ENCODE data around the gene GTF2B. TPM values are rescaled to one million over a fixed set of nuclear protein-coding genes. Genes with fewer than 3 reads are reported as not detected.
"Not testable (repeated sequence)": the region's sequence is repeated elsewhere in the genome, so short reads cannot be mapped to it uniquely, and the experiment has no call there.

The GTF2B gene
- total and polyA plus RNA-seq, 4 donors: 20.9 to 27.7 (median 25.8) TPM

DNA sequence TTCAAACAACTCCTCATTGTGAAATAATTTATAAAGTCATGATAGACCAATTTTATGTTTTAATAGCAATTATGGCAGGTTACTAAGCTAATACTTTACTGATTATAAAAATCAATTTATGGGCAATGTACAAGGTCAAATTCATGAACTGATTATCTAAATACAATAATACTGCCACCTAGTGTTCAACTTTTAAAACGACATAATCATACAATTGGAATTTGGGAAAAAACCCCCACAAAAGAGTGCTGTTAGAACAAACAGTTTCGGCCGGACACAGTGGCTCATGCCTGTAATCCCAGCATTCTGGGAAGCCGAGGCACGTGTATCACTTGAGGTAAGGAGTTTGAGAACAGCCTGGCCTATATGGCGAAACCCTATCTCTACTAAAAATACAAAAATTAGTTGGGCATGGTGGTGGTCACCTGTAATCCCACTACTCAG, 14.0 kb downstream of the GTF2B start:
- H3K4me3 ChIP-seq (ENCODE audit: low read length in 2 of 2): no peak overlapping the region
- no peaks in the 10 kb centered on the region for H3K9me3 ChIP-seq (ENCODE audit: control insufficient read depth, low read length)
- 24% methylated on average over 6 of the region's 6 CpGs for WGBS, 2 donors
- no peaks in the 10 kb centered on the region for H3K4me1 ChIP-seq (ENCODE audit: control insufficient read depth in 1 of 2, insufficient read depth in 2 of 2, low read length in 2 of 2)
- H3K27ac ChIP-seq (ENCODE audit: low read depth in 1 of 2, low read length in 2 of 2): no peak overlapping the region
- intact Hi-C loops (cut with DNase I): loop anchor here (5.0 to 10.0 kb wide), 3 partner anchors 73 to 225 kb away; no protein-coding TSS in a partner anchor
- H3K27me3 ChIP-seq (ENCODE audit: control insufficient read depth in 1 of 2, insufficient read depth in 2 of 2, low read length in 1 of 2): no peaks in the 10 kb centered on the region
- no peaks in the 10 kb centered on the region for H3K36me3 ChIP-seq (ENCODE audit: control insufficient read depth in 1 of 2, insufficient read depth in 2 of 2, low read length in 1 of 2)
- ATAC-seq (ENCODE audit: low FRiP score) (peak; percentile 61), DNase-seq (no peak)

DNA sequence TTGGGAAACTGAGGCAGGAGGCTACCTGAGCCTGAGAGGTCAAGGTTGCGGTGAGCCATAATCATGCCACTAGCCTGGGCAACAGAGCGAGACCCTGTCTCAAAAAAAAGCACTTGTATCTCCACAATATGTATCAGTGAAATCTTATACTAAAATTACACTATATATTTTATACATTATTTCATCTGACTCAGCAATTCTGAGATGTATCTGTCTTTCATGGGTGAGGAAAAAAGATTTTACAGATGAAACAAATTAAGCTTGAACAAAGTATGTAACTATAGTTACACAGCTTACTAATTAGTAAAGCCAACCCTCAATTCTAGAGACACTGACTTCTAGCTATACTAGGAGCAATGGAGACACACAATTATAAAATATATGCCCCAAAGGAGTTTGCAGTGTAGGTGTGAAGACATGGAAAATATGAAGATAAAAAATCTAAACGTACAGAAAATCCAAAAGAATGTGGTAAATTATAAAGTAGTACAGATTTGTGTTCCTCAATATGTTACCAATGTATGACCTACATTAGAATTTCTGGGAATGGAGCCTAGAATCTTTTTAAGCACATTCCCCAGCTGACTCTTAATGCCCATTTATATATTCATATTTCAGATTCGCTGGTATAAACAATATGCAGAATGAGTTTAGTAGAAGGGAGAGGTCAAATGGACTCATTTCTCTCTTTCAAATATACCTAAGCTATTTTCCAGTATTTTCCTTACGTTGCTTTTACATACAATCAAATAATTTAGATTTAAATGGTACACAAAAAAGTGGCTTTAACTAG, 14.6 kb downstream of the GTF2B start:
- Histone ChIP-seq H3K36me3 (ENCODE audit: control insufficient read depth in 1 of 2, insufficient read depth in 2 of 2, low read length in 1 of 2) (no peaks in the 10 kb centered on the region), H3K4me1 (ENCODE audit: control insufficient read depth in 1 of 2, insufficient read depth in 2 of 2, low read length in 2 of 2) (no peaks in the 10 kb centered on the region), H3K27me3 (ENCODE audit: control insufficient read depth in 1 of 2, insufficient read depth in 2 of 2, low read length in 1 of 2) (no peaks in the 10 kb centered on the region), H3K4me3 (ENCODE audit: low read length in 2 of 2) (no peak overlapping the region), H3K27ac (ENCODE audit: low read depth in 1 of 2, low read length in 2 of 2) (no peak overlapping the region), H3K9me3 (ENCODE audit: control insufficient read depth, low read length) (no peaks in the 10 kb centered on the region)
- ATAC-seq (ENCODE audit: low FRiP score) (no peak), DNase-seq (no peak)
- intact Hi-C loops (cut with DNase I): loop anchor here (5.0 to 10.0 kb wide), 3 partner anchors 72 to 224 kb away; no protein-coding TSS in a partner anchor
- 51 to 56% methylated on average over 5 of the region's 5 CpGs for WGBS, 2 donors

- no peak for DNase-seq
- no peak overlapping the region for H3K27ac ChIP-seq (ENCODE audit: low read depth in 1 of 2, low read length in 2 of 2)
- no peak for ATAC-seq (ENCODE audit: low FRiP score)
- H3K36me3 ChIP-seq (ENCODE audit: control insufficient read depth in 1 of 2, insufficient read depth in 2 of 2, low read length in 1 of 2): no peaks in the 10 kb centered on the region
- H3K27me3 ChIP-seq (ENCODE audit: control insufficient read depth in 1 of 2, insufficient read depth in 2 of 2, low read length in 1 of 2): no peaks in the 10 kb centered on the region
- intact Hi-C loops (cut with DNase I): loop anchor here (5.0 to 10.0 kb wide), 3 partner anchors 71 to 223 kb away; no protein-coding TSS in a partner anchor
- no peaks in the 10 kb centered on the region for H3K4me1 ChIP-seq (ENCODE audit: control insufficient read depth in 1 of 2, insufficient read depth in 2 of 2, low read length in 2 of 2)
- H3K4me3 ChIP-seq (ENCODE audit: low read length in 2 of 2): no peak overlapping the region
- no peaks in the 10 kb centered on the region for H3K9me3 ChIP-seq (ENCODE audit: control insufficient read depth, low read length)
- 82% methylated on average over 4 of the region's 4 CpGs for WGBS, 2 donors
Measured at GRCh38 chr1:88875595-88875994, 15.8 kb downstream of the GTF2B start.

GRCh38 chr1:88873737-88874349, 17.5 kb downstream of the GTF2B start:
- Histone ChIP-seq H3K27ac (ENCODE audit: low read depth in 1 of 2, low read length in 2 of 2) (no peak overlapping the region), H3K9me3 (ENCODE audit: control insufficient read depth, low read length) (no peaks in the 10 kb centered on the region), H3K4me1 (ENCODE audit: control insufficient read depth in 1 of 2, insufficient read depth in 2 of 2, low read length in 2 of 2) (no peaks in the 10 kb centered on the region), H3K27me3 (ENCODE audit: control insufficient read depth in 1 of 2, insufficient read depth in 2 of 2, low read length in 1 of 2) (no peaks in the 10 kb centered on the region), H3K36me3 (ENCODE audit: control insufficient read depth in 1 of 2, insufficient read depth in 2 of 2, low read length in 1 of 2) (no peaks in the 10 kb centered on the region), H3K4me3 (ENCODE audit: low read length in 2 of 2) (no peak overlapping the region)
- no peak for ATAC-seq (ENCODE audit: low FRiP score)
- WGBS, 2 donors: 71% methylated on average over 5 of the region's 5 CpGs
- intact Hi-C loops (cut with DNase I): loop anchor here (10.0 kb wide), 2 partner anchors 69 to 219 kb away; no protein-coding TSS in a partner anchor
- DNase-seq: no peak

DNA sequence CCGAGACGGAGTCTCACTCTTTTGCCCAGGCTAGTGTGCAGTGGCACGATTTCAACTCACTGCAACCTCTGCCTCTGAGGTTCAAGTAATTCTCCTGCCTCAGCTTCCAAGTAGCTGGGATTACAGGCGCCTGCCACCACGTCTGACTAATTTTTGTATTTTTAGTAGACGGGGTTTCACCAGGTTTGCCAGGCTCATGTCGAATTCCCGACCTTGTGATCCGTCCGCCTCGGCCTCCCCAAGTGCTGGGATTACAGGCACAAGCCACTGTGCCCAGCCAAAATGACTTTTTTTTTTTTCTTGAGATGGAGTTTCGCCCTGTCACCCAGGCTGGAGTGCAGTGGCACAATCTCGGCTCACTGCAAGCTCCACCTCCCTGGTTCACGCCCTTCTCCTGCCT, 21.7 kb downstream of the GTF2B start:
- WGBS, 2 donors: 95% methylated on average over 14 of the region's 14 CpGs
- H3K36me3 ChIP-seq (ENCODE audit: control insufficient read depth in 1 of 2, insufficient read depth in 2 of 2, low read length in 1 of 2); H3K4me1 ChIP-seq (ENCODE audit: control insufficient read depth in 1 of 2, insufficient read depth in 2 of 2, low read length in 2 of 2); H3K27ac ChIP-seq (ENCODE audit: low read depth in 1 of 2, low read length in 2 of 2); H3K9me3 ChIP-seq (ENCODE audit: control insufficient read depth, low read length); H3K27me3 ChIP-seq (ENCODE audit: control insufficient read depth in 1 of 2, insufficient read depth in 2 of 2, low read length in 1 of 2); DNase-seq; H3K4me3 ChIP-seq (ENCODE audit: low read length in 2 of 2); ATAC-seq (ENCODE audit: low FRiP score): not testable (repeated sequence)
- intact Hi-C loops (cut with DNase I): loop anchor here (10.0 kb wide), 2 partner anchors 65 to 215 kb away; no protein-coding TSS in a partner anchor

GRCh38 chr1:88867743-88868521, 23.4 kb downstream of the GTF2B start:
- ATAC-seq (ENCODE audit: low FRiP score) (no peak), DNase-seq (no peak)
- no peaks in the 10 kb centered on the region for H3K36me3 ChIP-seq (ENCODE audit: control insufficient read depth in 1 of 2, insufficient read depth in 2 of 2, low read length in 1 of 2)
- no peak overlapping the region for H3K27ac ChIP-seq (ENCODE audit: low read depth in 1 of 2, low read length in 2 of 2)
- H3K9me3 ChIP-seq (ENCODE audit: control insufficient read depth, low read length): no peaks in the 10 kb centered on the region
- no peak overlapping the region for H3K4me3 ChIP-seq (ENCODE audit: low read length in 2 of 2)
- intact Hi-C loops (cut with DNase I): no loop called here
- WGBS, 2 donors: 32 to 35% methylated on average over 6 of the region's 6 CpGs
- no peaks in the 10 kb centered on the region for H3K4me1 ChIP-seq (ENCODE audit: control insufficient read depth in 1 of 2, insufficient read depth in 2 of 2, low read length in 2 of 2)
- no peaks in the 10 kb centered on the region for H3K27me3 ChIP-seq (ENCODE audit: control insufficient read depth in 1 of 2, insufficient read depth in 2 of 2, low read length in 1 of 2)

DNA sequence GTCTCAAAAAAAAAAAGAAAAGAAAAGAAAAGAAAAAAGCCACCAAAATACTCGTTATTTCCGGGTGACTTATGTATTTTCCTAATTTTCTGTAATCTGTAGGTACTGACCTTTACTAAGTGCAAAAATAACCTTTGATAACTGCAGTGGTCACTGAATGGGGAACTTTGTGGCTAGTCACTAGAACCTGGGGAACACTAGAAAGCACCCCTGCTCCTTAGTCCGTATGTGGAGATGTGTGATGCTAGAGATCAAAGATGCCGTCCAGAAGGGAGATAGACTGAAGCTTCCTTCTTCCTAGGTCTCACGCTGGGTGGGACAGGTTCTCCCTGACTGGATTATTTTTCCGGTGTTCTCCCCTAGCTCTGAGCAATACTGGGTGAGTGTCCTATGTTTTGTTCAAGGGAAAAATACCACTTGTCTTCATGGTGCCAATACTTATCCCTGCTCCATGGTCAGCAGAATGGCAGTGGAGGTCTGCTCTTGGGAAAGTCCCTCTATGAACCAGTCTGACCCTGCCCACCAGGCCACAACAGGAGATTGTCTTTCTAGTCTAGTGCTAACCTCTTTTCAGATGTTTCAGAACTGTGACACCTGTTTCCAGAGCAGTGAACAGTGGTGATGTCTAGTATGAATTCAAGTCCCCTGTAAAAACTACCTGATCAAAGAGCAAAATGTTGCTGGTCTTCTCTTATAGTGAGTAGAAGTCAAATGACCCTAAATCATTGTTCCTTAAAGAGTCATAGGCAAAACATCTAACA, 39.9 kb downstream of the GTF2B start:
- intact Hi-C loops (cut with DNase I): no loop called here
- peaks cover 0 to 2% of the 10 kb centered on the region in 2 donors for H3K36me3 ChIP-seq (ENCODE audit: control insufficient read depth in 1 of 2, insufficient read depth in 2 of 2, low read length in 1 of 2)
- WGBS, 2 donors: 88 to 90% methylated on average over 6 of the region's 6 CpGs

DNA sequence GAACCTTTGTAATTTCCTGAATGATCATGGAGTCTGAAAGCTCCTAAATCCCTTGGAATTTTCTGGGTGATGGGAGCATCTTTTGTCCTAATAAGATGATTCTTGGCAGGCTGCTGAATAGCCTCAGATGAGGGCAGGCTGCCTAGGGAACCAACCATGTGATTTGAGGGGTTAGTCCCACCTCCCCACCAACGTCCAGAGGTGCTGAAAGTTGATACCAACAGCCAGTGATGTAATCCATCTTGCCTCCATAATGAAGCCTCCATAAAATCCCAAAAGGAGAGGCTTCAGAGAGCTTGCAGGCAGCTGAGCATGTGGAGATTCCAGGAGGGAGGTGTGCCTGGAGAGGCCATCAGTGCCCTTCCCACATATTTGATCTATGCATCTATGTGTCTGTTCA, 43.7 kb downstream of the GTF2B start:
- DNase-seq: no peak
- ATAC-seq (ENCODE audit: low FRiP score): no peak
- Histone ChIP-seq H3K27ac (ENCODE audit: low read depth in 1 of 2, low read length in 2 of 2) (no peak overlapping the region), H3K4me3 (ENCODE audit: low read length in 2 of 2) (no peak overlapping the region), H3K36me3 (ENCODE audit: control insufficient read depth in 1 of 2, insufficient read depth in 2 of 2, low read length in 1 of 2) (no peaks in the 10 kb centered on the region), H3K9me3 (ENCODE audit: control insufficient read depth, low read length) (no peaks in the 10 kb centered on the region), H3K4me1 (ENCODE audit: control insufficient read depth in 1 of 2, insufficient read depth in 2 of 2, low read length in 2 of 2) (no peaks in the 10 kb centered on the region), H3K27me3 (ENCODE audit: control insufficient read depth in 1 of 2, insufficient read depth in 2 of 2, low read length in 1 of 2) (no peaks in the 10 kb centered on the region)
- WGBS, 2 donors: 16 to 19% methylated on average over 1 of the region's 1 CpG
- intact Hi-C loops (cut with DNase I): no loop called here

More for the DNA sequence above, 39.9 kb downstream of the GTF2B start:
- no peaks in the 10 kb centered on the region for H3K9me3 ChIP-seq (ENCODE audit: control insufficient read depth, low read length)
- DNase-seq (no peak), ATAC-seq (ENCODE audit: low FRiP score) (no peak)
- no peak overlapping the region for H3K4me3 ChIP-seq (ENCODE audit: low read length in 2 of 2)
- no peak overlapping the region for H3K27ac ChIP-seq (ENCODE audit: low read depth in 1 of 2, low read length in 2 of 2)
- H3K4me1 ChIP-seq (ENCODE audit: control insufficient read depth in 1 of 2, insufficient read depth in 2 of 2, low read length in 2 of 2): no peaks in the 10 kb centered on the region
- H3K27me3 ChIP-seq (ENCODE audit: control insufficient read depth in 1 of 2, insufficient read depth in 2 of 2, low read length in 1 of 2): no peaks in the 10 kb centered on the region
